ENCODE results near the gene KRTAP4-6. TPM values are rescaled to one million over a fixed set of nuclear protein-coding genes. Genes with fewer than 3 reads are reported as not detected.
A peak's percentile ranks its signal among the peaks of the same experiment; 100 is the strongest.

The KRTAP4-6 gene
- total and polyA plus RNA-seq, 2 experiments from 2014 or later = not detected

DNA sequence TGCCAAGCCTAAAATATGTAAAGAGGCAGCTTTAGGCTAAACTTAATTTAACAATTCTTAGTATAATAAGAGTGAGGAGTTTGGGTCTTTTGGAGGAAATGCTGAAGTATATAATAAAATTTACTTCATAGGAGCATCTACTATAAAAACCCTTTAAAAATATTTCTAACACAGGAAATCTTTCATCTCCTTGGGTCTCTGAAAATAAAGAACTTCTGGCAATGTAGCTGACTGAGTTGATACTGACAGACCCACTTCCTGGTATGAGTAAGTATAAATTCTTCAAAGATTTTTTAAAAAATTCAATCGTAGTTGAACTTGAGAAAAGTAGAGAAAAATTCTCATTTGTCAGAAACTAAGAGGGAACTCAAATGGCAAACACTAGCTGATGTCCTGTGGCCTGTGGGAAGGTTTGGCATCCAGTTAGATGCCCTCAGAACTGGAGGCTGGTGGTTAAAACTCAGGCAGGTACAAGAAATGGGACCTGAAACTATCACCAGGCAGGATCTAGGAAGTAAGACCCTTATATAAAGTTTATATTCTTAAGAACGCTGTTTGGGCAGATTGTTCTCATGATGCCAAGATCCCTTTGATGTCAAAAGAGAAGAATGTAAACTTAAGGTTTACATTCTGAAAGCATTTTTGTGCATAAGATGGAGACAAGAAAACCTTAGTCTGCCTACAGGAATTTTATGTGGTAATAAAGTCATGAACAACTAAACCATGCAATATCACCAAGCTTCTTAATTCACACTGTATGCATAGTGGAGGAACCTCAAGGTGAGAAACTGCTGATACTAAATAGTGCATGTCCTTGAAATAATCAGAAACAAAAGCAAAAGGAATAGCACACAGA, 6.2 kb downstream of the KRTAP4-6 start:
- peak overlapping the region; percentile 24 for H3K4me2 ChIP-seq (ENCODE audit: unreplicated experiment)
- H2AFZ ChIP-seq = peak overlapping the region; percentile 72
- in situ Hi-C loops (cut with MboI) = no loop called here
- H3K9me3 ChIP-seq (ENCODE audit: low read depth) = no peaks in the 10 kb centered on the region
- no peak for DNase-seq
- H3K27ac ChIP-seq = peak overlapping the region; percentile 33
- no peaks in the 10 kb centered on the region for H3K27me3 ChIP-seq (replicated peaks; ENCODE audit: insufficient read depth)
- TF ChIP-seq EZH2 (IDR thresholded peaks at IDR 0.05; ENCODE audit: insufficient read depth, poor library complexity, severe bottlenecking) = no peak
- no peak for TF ChIP-seq EZH2phosphoT487 (IDR thresholded peaks at IDR 0.05; ENCODE audit: insufficient read depth, low read depth)
- no peak overlapping the region for H3K9ac ChIP-seq
- 70 to 72% methylated on average over 2 of the region's 2 CpGs for WGBS, 2 experiments (ENCODE audit: low coverage in 1 of 2, low lambda C conversion rate in 2 of 2, missing lambda C conversion rate in 2 of 2)
- peaks cover 2% of the 10 kb centered on the region; the same call in 1 of the 2 replicates for H3K9me2 ChIP-seq (ENCODE audit: insufficient read depth)
- no peak overlapping the region for H3K4me3 ChIP-seq
- H3K36me3 ChIP-seq (ENCODE audit: low read depth) = no peaks in the 10 kb centered on the region
- H3K4me1 ChIP-seq (ENCODE audit: insufficient read depth) = peaks cover 28% of the 10 kb centered on the region
- no peaks in the 10 kb centered on the region for H4K20me1 ChIP-seq (ENCODE audit: insufficient read depth)
- peaks cover 28% of the 10 kb centered on the region; the same call in 1 of the 2 replicates for H3F3A ChIP-seq (ENCODE audit: insufficient read depth)
- H3K79me2 ChIP-seq (ENCODE audit: insufficient read depth) = no peaks in the 10 kb centered on the region

DNA sequence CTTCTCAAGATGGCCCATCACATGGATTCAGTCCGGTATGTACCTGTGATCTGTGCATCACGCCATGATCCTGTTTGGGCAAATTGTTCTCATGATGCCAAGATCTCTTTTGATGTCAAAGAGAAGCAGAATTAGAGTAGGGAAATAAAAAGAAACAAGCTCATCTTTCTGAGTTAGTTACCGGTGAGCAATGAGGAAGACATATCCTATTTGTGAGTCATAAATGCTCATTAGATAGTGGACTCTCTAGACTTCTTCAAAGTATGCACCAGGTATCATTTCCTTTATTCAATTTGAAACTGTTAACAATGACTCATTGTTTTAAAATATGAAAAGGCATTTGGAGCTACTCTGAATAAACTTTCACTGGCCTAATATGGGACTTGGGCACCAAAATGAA, 8.4 kb downstream of the KRTAP4-6 start:
- Histone ChIP-seq H3K4me3 (no peak overlapping the region), H4K20me1 (ENCODE audit: insufficient read depth) (no peaks in the 10 kb centered on the region), H3K4me2 (ENCODE audit: unreplicated experiment) (peak overlapping the region; percentile 50), H3K36me3 (ENCODE audit: low read depth) (no peaks in the 10 kb centered on the region), H3K27ac (peak overlapping the region; percentile 7; the same call in 1 of the 2 replicates), H3K4me1 (ENCODE audit: insufficient read depth) (peaks cover 28% of the 10 kb centered on the region), H3K9me3 (ENCODE audit: low read depth) (no peaks in the 10 kb centered on the region), H3K27me3 (replicated peaks; ENCODE audit: insufficient read depth) (no peaks in the 10 kb centered on the region), H3K9ac (no peak overlapping the region), H3F3A (ENCODE audit: insufficient read depth) (peaks cover 28% of the 10 kb centered on the region; the same call in 1 of the 2 replicates), H2AFZ (peak overlapping the region; percentile 53), H3K9me2 (ENCODE audit: insufficient read depth) (no peaks in the 10 kb centered on the region), H3K79me2 (ENCODE audit: insufficient read depth) (no peaks in the 10 kb centered on the region)
- in situ Hi-C loops (cut with MboI) = no loop called here
- WGBS, 2 experiments (ENCODE audit: low coverage in 1 of 2, low lambda C conversion rate in 2 of 2, missing lambda C conversion rate in 2 of 2) = 51 to 52% methylated on average over 3 of the region's 3 CpGs
- TF ChIP-seq EZH2phosphoT487 (IDR thresholded peaks at IDR 0.05; ENCODE audit: insufficient read depth, low read depth) = no peak
- TF ChIP-seq EZH2 (IDR thresholded peaks at IDR 0.05; ENCODE audit: insufficient read depth, poor library complexity, severe bottlenecking) = no peak
- DNase-seq = peak; percentile 51

DNA sequence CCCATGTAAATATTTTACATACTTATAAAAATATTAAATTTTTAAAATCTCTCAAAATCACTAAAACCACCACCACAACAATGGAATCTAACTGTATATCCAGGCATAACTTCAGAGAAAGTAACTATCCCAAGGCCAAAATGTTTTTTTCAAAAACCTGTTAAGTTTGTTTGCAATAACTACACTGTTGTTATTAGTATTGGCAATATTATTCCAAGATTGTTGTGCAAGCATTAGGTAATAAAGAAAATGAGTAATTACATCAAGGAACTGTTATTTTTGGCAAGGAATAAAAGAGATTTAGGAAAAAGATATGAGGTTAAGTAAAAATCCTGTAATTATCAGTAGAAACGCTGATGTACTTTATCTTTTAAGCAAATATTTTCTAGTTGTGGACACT, 13.0 kb downstream of the KRTAP4-6 start:
- Histone ChIP-seq H3K9me3 (ENCODE audit: low read depth) (no peaks in the 10 kb centered on the region), H3K79me2 (ENCODE audit: insufficient read depth) (no peaks in the 10 kb centered on the region), H4K20me1 (ENCODE audit: insufficient read depth) (no peaks in the 10 kb centered on the region), H3K36me3 (ENCODE audit: low read depth) (no peaks in the 10 kb centered on the region), H3K4me3 (no peak overlapping the region), H3K27me3 (replicated peaks; ENCODE audit: insufficient read depth) (no peaks in the 10 kb centered on the region), H3K9me2 (ENCODE audit: insufficient read depth) (no peaks in the 10 kb centered on the region), H3F3A (ENCODE audit: insufficient read depth) (peaks cover 22% of the 10 kb centered on the region), H3K4me2 (ENCODE audit: unreplicated experiment) (no peak overlapping the region), H3K27ac (no peak overlapping the region), H3K9ac (no peak overlapping the region), H2AFZ (no peak overlapping the region), H3K4me1 (ENCODE audit: insufficient read depth) (peaks cover 23% of the 10 kb centered on the region)
- 94 to 96% methylated on average over 1 of the region's 1 CpG for WGBS, 2 experiments (ENCODE audit: low coverage in 1 of 2, low lambda C conversion rate in 2 of 2, missing lambda C conversion rate in 2 of 2)
- in situ Hi-C loops (cut with MboI) = no loop called here
- DNase-seq = no peak
- TF ChIP-seq EZH2 (IDR thresholded peaks at IDR 0.05; ENCODE audit: insufficient read depth, poor library complexity, severe bottlenecking) = no peak
- no peak for TF ChIP-seq EZH2phosphoT487 (IDR thresholded peaks at IDR 0.05; ENCODE audit: insufficient read depth, low read depth)

DNA sequence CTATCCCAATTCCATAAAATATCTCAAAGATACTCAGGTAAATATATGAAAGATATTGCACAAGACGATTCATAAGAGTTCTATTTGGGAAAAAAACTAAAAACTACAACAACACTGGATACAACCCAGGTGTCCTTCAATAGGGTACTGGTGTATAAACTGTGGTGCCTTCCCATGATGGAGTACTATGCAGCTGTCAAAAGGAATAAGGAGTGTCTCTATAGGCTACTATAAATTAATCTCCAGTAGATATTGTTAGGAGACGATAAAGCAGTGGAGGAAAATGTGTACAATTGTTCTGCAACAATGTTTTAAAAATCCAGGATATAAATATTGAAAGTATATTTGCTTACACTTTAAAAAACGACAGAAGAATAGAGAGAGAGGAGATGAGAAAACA, 13.9 kb downstream of the KRTAP4-6 start:
- WGBS, 2 experiments (ENCODE audit: low coverage in 1 of 2, low lambda C conversion rate in 2 of 2, missing lambda C conversion rate in 2 of 2) = 90 to 96% methylated on average over 3 of the region's 3 CpGs
- no peak overlapping the region for H3K27ac ChIP-seq
- in situ Hi-C loops (cut with MboI) = no loop called here
- H4K20me1 ChIP-seq (ENCODE audit: insufficient read depth) = no peaks in the 10 kb centered on the region
- H3K9me3 ChIP-seq (ENCODE audit: low read depth) = no peaks in the 10 kb centered on the region
- peaks cover 12% of the 10 kb centered on the region for H3F3A ChIP-seq (ENCODE audit: insufficient read depth)
- H3K4me3 ChIP-seq = no peak overlapping the region
- TF ChIP-seq EZH2phosphoT487 (IDR thresholded peaks at IDR 0.05; ENCODE audit: insufficient read depth, low read depth) = no peak
- TF ChIP-seq EZH2 (IDR thresholded peaks at IDR 0.05; ENCODE audit: insufficient read depth, poor library complexity, severe bottlenecking) = no peak
- H3K36me3 ChIP-seq (ENCODE audit: low read depth) = no peaks in the 10 kb centered on the region
- no peak for DNase-seq
- peaks cover 13% of the 10 kb centered on the region for H3K4me1 ChIP-seq (ENCODE audit: insufficient read depth)
- H3K4me2 ChIP-seq (ENCODE audit: unreplicated experiment) = no peak overlapping the region
- no peaks in the 10 kb centered on the region for H3K9me2 ChIP-seq (ENCODE audit: insufficient read depth)
- no peak overlapping the region for H3K9ac ChIP-seq
- no peak overlapping the region for H2AFZ ChIP-seq
- no peaks in the 10 kb centered on the region for H3K27me3 ChIP-seq (replicated peaks; ENCODE audit: insufficient read depth)
- no peaks in the 10 kb centered on the region for H3K79me2 ChIP-seq (ENCODE audit: insufficient read depth)
